Pancreas (tissue), 10 donors: ENCODE measurements around the gene MARK3. TPM values are rescaled to one million over a fixed set of nuclear protein-coding genes. Genes with fewer than 3 reads are reported as not detected.

Experiments used
- ATAC-seq, 4 donors: fragments of 200-7000 bp; cut with Tn5 transposase; one replicate each; pipeline versions ENCODE4 v1.8.0 to v1.9.1; 2020; ENCODE audit warnings: mild to moderate bottlenecking in 4 of 4, moderate library complexity in 4 of 4
- DNase-seq, 6 donors: peaks; one replicate each; pipeline ENCODE4 v3.0.0-alpha.2; 2020
- FAIRE-seq: peaks from 2 replicates; lab custom pipeline; 2012; peaks lifted over from hg19 to GRCh38; lab: Jason Lieb, UNC
- H3K27ac ChIP-seq, 4 donors: fragments of 200-600 bp; sonication (generic); 1 replicate in 3 of 4; 2 replicates in 1 of 4; pipeline versions ENCODE4 v1.5.0 to v1.8.0; 2020
- H3K27me3 ChIP-seq, 4 donors: fragments of 200-600 bp; one replicate each; pipeline ENCODE4 v1.8.0; 2021
- H3K36me3 ChIP-seq, 3 donors: fragments of 200-600 bp; sonication (generic) in 1 of 3; one replicate each; pipeline versions ENCODE4 v1.5.0 to v1.8.0; 2020 to 2021
- H3K4me1 ChIP-seq, 3 donors: fragments of 200-600 bp; one replicate each; pipeline ENCODE4 v1.8.0; 2021
- H3K4me3 ChIP-seq, 4 donors: fragments of 200-600 bp; sonication (generic) in 2 of 4; one replicate each; pipeline versions ENCODE4 v1.5.0 to v1.8.0; 2020 to 2021
- H3K9me3 ChIP-seq, 4 donors: fragments of 200-600 bp; one replicate each; pipeline ENCODE4 v1.8.0; 2021
- CTCF ChIP-seq, 4 donors: fragments of 200-600 bp; sonication (generic) in 3 of 4; IDR thresholded peaks; one replicate each; pipeline versions ENCODE4 v1.5.0 to v1.8.0; 2021; ENCODE audit warnings: antibody characterized with exemption in 4 of 4
- WGBS, 2 donors: extraction: QIAGEN DNeasy Blood & Tissue Kit; methylation state at CpG; one replicate each; pipeline ENCODE4 v1.1.7; 2013; 5-methylcytosine and 5-hydroxymethylcytosine counted together
- intact Hi-C, 3 donors: fragments of 100-400 bp; cut with DNase I; formaldehyde crosslinking; loops; one replicate each; pipeline versions ENCODE4 v1.11.1 to v1.14.2; 2022
- polyA plus RNA-seq, 2 donors: library from polyadenylated mRNA; stranded (reverse); fragments of 200-250 nt; gene quantifications; one replicate each; pipeline ENCODE4 v1.2.3, GENCODE V29; 2013
- total RNA-seq, 6 donors: library from RNA; stranded (reverse); fragmentation: NEBNext Ultra II Directional in 4 of 6; extraction: Animal tissue kit (Norgen Biotek cat#: 25700) in 4 of 6; gene quantifications; one replicate each; pipeline versions ENCODE4 v1.2.1 to v1.2.4, GENCODE V29; 2021 to 2023
- donor health status: healthy with polysubstance abuse.
- donor health status: DM: no; HTN: no; CAD: no; lungs with moderate emphysema.
- donor health status: DM: no; HTN: no; CAD: no.
- donor health status: control.
- donor health status: control.
- donor health status: Bipolar disorder and iron deficiency.
- donor health status: DM: yes; HTN: yes; CAD: no.
- donor health status: DM: no; HTN: no; CAD: no.
- donor health status: DM: no; HTN: no; CAD: no.
- donor health status: DM: yes; HTN: yes; CAD: no.

Gene MARK3
- total and polyA plus RNA-seq, 8 donors, result 35.3 to 110 (median 47.0) TPM

DNA sequence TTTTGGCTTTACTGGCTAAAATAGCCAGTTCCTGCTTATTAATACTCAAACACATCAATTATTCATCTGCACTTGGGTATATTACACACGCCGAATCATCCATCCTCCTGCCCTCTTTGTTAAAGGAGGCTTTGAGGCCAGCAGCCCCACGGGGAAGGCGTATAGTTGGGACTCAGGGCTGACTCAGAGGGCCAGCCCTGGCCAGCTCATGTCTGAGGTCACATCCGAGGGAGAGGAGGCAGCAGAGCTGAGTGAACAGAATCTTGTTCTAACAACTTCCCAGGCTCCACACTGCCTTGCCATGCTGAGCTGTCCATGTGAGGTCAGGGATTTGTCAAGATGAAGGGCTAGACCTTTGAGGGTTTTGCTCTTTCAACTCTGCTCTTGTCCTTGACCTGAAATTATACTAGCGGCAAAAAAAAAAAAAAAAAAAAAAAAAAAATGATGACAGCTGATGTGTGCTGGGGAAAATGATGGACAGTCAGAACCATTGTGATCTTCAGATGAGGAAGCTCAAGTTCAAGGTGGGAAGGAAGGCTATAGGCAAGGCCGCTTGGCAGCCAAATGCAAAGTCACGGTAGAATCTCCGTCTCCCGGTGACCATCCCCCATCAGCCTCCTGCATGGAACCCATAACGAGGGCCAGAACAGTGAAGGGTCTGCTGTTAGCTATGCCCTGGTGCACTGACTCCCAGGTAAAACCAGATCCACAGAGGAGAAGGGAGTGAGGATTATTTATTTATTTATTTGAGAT, 12.5 kb upstream of the MARK3 start:
- no peak for TF ChIP-seq CTCF (IDR thresholded peaks at IDR 0.05)
- Histone ChIP-seq H3K27me3 (no peaks in the 10 kb centered on the region), H3K4me1 (no peaks in the 10 kb centered on the region), H3K27ac (no peak overlapping the region), H3K4me3 (no peak overlapping the region), H3K36me3 (no peaks in the 10 kb centered on the region), H3K9me3 (no peaks in the 10 kb centered on the region)
- WGBS, 2 donors, result 74 to 75% methylated on average over 11 of the region's 11 CpGs
- peak in 3 of 4 donors; percentile 28 to 57 (median 52) for ATAC-seq
- no peak for FAIRE-seq
- intact Hi-C loops, result no loop called here
- DNase-seq, result no peak

DNA sequence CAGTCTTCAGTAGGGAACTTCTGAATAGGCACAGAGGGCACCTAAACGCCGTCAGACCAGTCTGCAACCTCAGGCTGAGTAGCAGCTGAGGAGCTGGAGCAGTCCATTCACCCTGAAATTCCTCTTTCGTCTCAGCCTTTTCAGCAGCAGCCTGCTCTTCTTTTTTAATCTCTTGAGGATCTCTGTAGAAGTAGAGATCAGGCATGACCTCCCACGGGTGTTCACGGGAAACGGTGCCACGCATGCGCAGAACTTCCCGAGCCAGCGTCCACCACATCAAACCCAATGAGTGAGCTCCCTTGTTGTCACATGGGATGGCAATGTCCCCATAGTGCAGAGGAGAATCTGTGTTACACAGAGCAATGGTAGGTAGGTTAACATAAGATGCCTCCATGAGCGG, 11.1 kb upstream of the MARK3 start:
- no peaks in the 10 kb centered on the region for H3K36me3 ChIP-seq
- intact Hi-C loops, result no loop called here
- no peaks in the 10 kb centered on the region for H3K9me3 ChIP-seq
- WGBS, 2 donors, result 70 to 80% methylated on average over 11 of the region's 11 CpGs
- H3K27me3 ChIP-seq, result no peaks in the 10 kb centered on the region
- H3K4me1 ChIP-seq, result no peaks in the 10 kb centered on the region
- DNase-seq (no peak), ATAC-seq (no peak), FAIRE-seq (no peak)
- no peak overlapping the region for H3K4me3 ChIP-seq
- no peak overlapping the region for H3K27ac ChIP-seq
- TF ChIP-seq CTCF (IDR thresholded peaks at IDR 0.05), result no peak

- ATAC-seq, result no peak
- H3K27ac ChIP-seq, result no peak overlapping the region
- TF ChIP-seq CTCF (IDR thresholded peaks at IDR 0.05), result no peak
- H3K27me3 ChIP-seq, result no peaks in the 10 kb centered on the region
- H3K36me3 ChIP-seq, result no peaks in the 10 kb centered on the region
- WGBS, 2 donors, result 93 to 95% methylated on average over 2 of the region's 2 CpGs
- no peaks in the 10 kb centered on the region for H3K4me1 ChIP-seq
- intact Hi-C loops, result no loop called here
- DNase-seq, result no peak
- FAIRE-seq, result no peak
- no peaks in the 10 kb centered on the region for H3K9me3 ChIP-seq
- H3K4me3 ChIP-seq, result no peak overlapping the region
These were observed 7.6 kb upstream of the MARK3 start for GRCh38 chr14:103377522-103378037.

GRCh38 chr14:103378038-103378854, 7.0 kb upstream of the MARK3 start:
- FAIRE-seq (no peak), DNase-seq (no peak), ATAC-seq (no peak)
- intact Hi-C loops, result no loop called here
- Histone ChIP-seq H3K4me1 (no peaks in the 10 kb centered on the region), H3K27ac (no peak overlapping the region), H3K27me3 (no peaks in the 10 kb centered on the region), H3K36me3 (no peaks in the 10 kb centered on the region), H3K4me3 (no peak overlapping the region), H3K9me3 (no peaks in the 10 kb centered on the region)
- 74 to 78% methylated on average over 14 of the region's 14 CpGs for WGBS, 2 donors
- TF ChIP-seq CTCF (IDR thresholded peaks at IDR 0.05), result no peak
